BE2C (cell line): Measurements from ENCODE around the gene GPSM1.

Experiments used
- DNase-seq: peaks from one replicate; pipeline ENCODE4 v3.0.0-alpha.2; 2020
- H3K27me3 ChIP-seq: fragments of 250-450 bp; sonication (Bioruptor Pico); 2 replicates; pipeline ENCODE4 v1.5.1; 2020; ENCODE audit warnings: mild to moderate bottlenecking
- H3K36me3 ChIP-seq: fragments of 250-450 bp; sonication (Bioruptor Pico); 2 replicates; pipeline ENCODE4 v1.5.1; 2020; ENCODE audit warnings: mild to moderate bottlenecking
- H3K4me1 ChIP-seq: fragments of 250-450 bp; sonication (Bioruptor Pico); 2 replicates; pipeline ENCODE4 v1.5.1; 2020
- H3K4me3 ChIP-seq: 2 replicates; pipeline ENCODE4 v1.5.1; 2011; ENCODE audit warnings: low read depth, low read length
- H3K9me3 ChIP-seq: fragments of 250-450 bp; sonication (Bioruptor Pico); 2 replicates; pipeline ENCODE4 v1.5.1; 2020
- CTCF ChIP-seq: IDR thresholded peaks from 2 replicates; pipeline ENCODE4 v1.5.1; 2012; ENCODE audit warnings: mild to moderate bottlenecking, low read depth, low read length

The GPSM1 gene

GRCh38 chr9:136357202-136357725 lies 29.9 kb downstream of the GPSM1 start:
- peaks cover 27% of the 10 kb centered on the region for H3K4me1 ChIP-seq
- TF ChIP-seq CTCF = no peak

GRCh38 chr9:136358016-136358415 lies 30.7 kb downstream of the GPSM1 start:
- Histone ChIP-seq H3K4me3 (no peak overlapping the region), H3K4me1 (peaks cover 33% of the 10 kb centered on the region), H3K27me3 (no peaks in the 10 kb centered on the region), H3K36me3 (peaks cover 19% of the 10 kb centered on the region), H3K9me3 (no peaks in the 10 kb centered on the region)
- DNase-seq = no peak
- no peak for TF ChIP-seq CTCF

More at GRCh38 chr9:136357202-136357725, 29.9 kb downstream of the GPSM1 start:
- H3K36me3 ChIP-seq = peaks cover 19% of the 10 kb centered on the region
- H3K9me3 ChIP-seq = no peaks in the 10 kb centered on the region
- H3K27me3 ChIP-seq = no peaks in the 10 kb centered on the region
- DNase-seq = no peak
- H3K4me3 ChIP-seq = no peak overlapping the region

GRCh38 chr9:136358888-136359287 lies 31.5 kb downstream of the GPSM1 start:
- H3K27me3 ChIP-seq = no peaks in the 10 kb centered on the region
- H3K4me3 ChIP-seq = no peak overlapping the region
- TF ChIP-seq CTCF = no peak
- DNase-seq = no peak
- H3K9me3 ChIP-seq = no peaks in the 10 kb centered on the region
- peaks cover 17% of the 10 kb centered on the region for H3K36me3 ChIP-seq
- peaks cover 33% of the 10 kb centered on the region for H3K4me1 ChIP-seq

GRCh38 chr9:136359774-136360718 lies 32.7 kb downstream of the GPSM1 start:
- peaks cover 39% of the 10 kb centered on the region for H3K4me1 ChIP-seq
- peaks cover 20% of the 10 kb centered on the region for H3K36me3 ChIP-seq
- no peak overlapping the region for H3K4me3 ChIP-seq
- no peaks in the 10 kb centered on the region for H3K9me3 ChIP-seq
- H3K27me3 ChIP-seq = no peaks in the 10 kb centered on the region
- no peak for TF ChIP-seq CTCF
- DNase-seq = no peak

GRCh38 chr9:136361047-136361753 lies 33.9 kb downstream of the GPSM1 start:
- TF ChIP-seq CTCF = no peak
- Histone ChIP-seq H3K27me3 (no peaks in the 10 kb centered on the region), H3K4me1 (peaks cover 44% of the 10 kb centered on the region), H3K9me3 (no peaks in the 10 kb centered on the region), H3K4me3 (no peak overlapping the region), H3K36me3 (peaks cover 14% of the 10 kb centered on the region)
- peak; percentile 58 for DNase-seq
